ENCODE data around the gene KCNN1. TPM values are rescaled to one million over a fixed set of nuclear protein-coding genes. Genes with fewer than 3 reads are reported as not detected.
A peak's percentile ranks its signal among the peaks of the same experiment; 100 is the strongest.

Gene KCNN1
- total and polyA plus RNA-seq, 2 of the 13 experiments (the other 11 are each of a cell fraction or from before 2014, with no cell fraction given), result 0.04 TPM; not detected in 1

GRCh38 chr19:17943274-17944221 is 23.4 kb upstream of the KCNN1 start:
- ATAC-seq (no peak), FAIRE-seq (no peak), DNase-seq (ENCODE audit: low spot score) (no peak)
- Histone ChIP-seq H3K4me1 (ENCODE audit: insufficient read depth, low read length) (peaks cover 9% of the 10 kb centered on the region), H4K20me1 (ENCODE audit: insufficient read depth, low read length) (no peaks in the 10 kb centered on the region), H3K27ac (ENCODE audit: extremely low read length, insufficient read depth, low read length) (no peak overlapping the region), H3K27me3 (ENCODE audit: control insufficient read depth in 1 of 2, insufficient read depth in 2 of 2, low read length in 2 of 2) (peaks cover 0 to under 1% of the 10 kb centered on the region in 2 experiments; a peak in 1 of 5 replicates), H3K79me2 (ENCODE audit: insufficient read depth, low read length) (no peaks in the 10 kb centered on the region), H3K4me2 (ENCODE audit: low read depth, low read length) (no peak overlapping the region), H2AFZ (ENCODE audit: low read length) (no peak overlapping the region), H3K9ac (ENCODE audit: insufficient read depth, low read depth, low read length) (no peak overlapping the region), H3K9me3 (ENCODE audit: low read length) (no peaks in the 10 kb centered on the region), H3K36me3 (replicated peaks in 1 of 2; ENCODE audit: control insufficient read depth in 1 of 2, insufficient read depth in 2 of 2, low read length in 2 of 2) (no peaks in the 10 kb centered on the region), H3K4me3 (replicated peaks in 1 of 3; ENCODE audit: insufficient read depth in 1 of 3, low read depth in 2 of 3, low read length in 3 of 3) (no peak overlapping the region)
- ChIA-PET POLR2A (no interaction called here), CTCF (ENCODE audit: low intra/inter-chr PET ratio, low total read pairs) (no interaction called here)
- intact Hi-C loops (cut with micrococcal nuclease; ENCODE audit: unreplicated experiment) (no loop called here), in situ Hi-C loops (cut with HindIII; ENCODE audit: extremely low pct_ligation_motif_present, low pct_unique_long_range_greater_than_20kb) (loop anchor here (25.0 kb wide), 1 partner anchor 119 kb away; no protein-coding TSS in a partner anchor)
- no peak for TF ChIP-seq XRCC5 (optimal IDR thresholded peaks at IDR 0.05; ENCODE audit: low read length)
- peak; percentile 56 for TF ChIP-seq AGO2 (optimal IDR thresholded peaks at IDR 0.05; ENCODE audit: low read depth, low read length)
- 98% methylated on average over 28 of the region's 57 CpGs for WGBS (ENCODE audit: low lambda C conversion rate)
- TSS peak; percentile 82 for BruUV-seq (replicated peaks)

- peaks cover 17% of the 10 kb centered on the region for H3K4me1 ChIP-seq (ENCODE audit: insufficient read depth, low read length)
- no peaks in the 10 kb centered on the region for H3K36me3 ChIP-seq (replicated peaks in 1 of 2; ENCODE audit: control insufficient read depth in 1 of 2, insufficient read depth in 2 of 2, low read length in 2 of 2)
- no peak overlapping the region for H2AFZ ChIP-seq (ENCODE audit: low read length)
- no peak for DNase-seq (ENCODE audit: low spot score)
- H3K79me2 ChIP-seq (ENCODE audit: insufficient read depth, low read length), result no peaks in the 10 kb centered on the region
- ChIA-PET CTCF (ENCODE audit: low intra/inter-chr PET ratio, low total read pairs) (no interaction called here), POLR2A (no interaction called here)
- H3K27me3 ChIP-seq (ENCODE audit: control insufficient read depth in 1 of 2, insufficient read depth in 2 of 2, low read length in 2 of 2), result peaks cover 0 to 8% of the 10 kb centered on the region in 2 experiments; a peak in 3 of 5 replicates
- H4K20me1 ChIP-seq (ENCODE audit: insufficient read depth, low read length), result no peaks in the 10 kb centered on the region
- no peak for FAIRE-seq
- intact Hi-C loops (cut with micrococcal nuclease; ENCODE audit: unreplicated experiment), result no loop called here
- no peak overlapping the region for H3K4me3 ChIP-seq (replicated peaks in 1 of 3; ENCODE audit: insufficient read depth in 1 of 3, low read depth in 2 of 3, low read length in 3 of 3)
- TF ChIP-seq ZNF20 (CRISPR knock-in tag; IDR thresholded peaks at IDR 0.05) (no peak), ZBTB2 (CRISPR knock-in tag; IDR thresholded peaks at IDR 0.05; ENCODE audit: low read depth) (no peak), ZMYM3 (CRISPR knock-in tag; IDR thresholded peaks at IDR 0.05) (no peak), ELK4 (CRISPR knock-in tag; IDR thresholded peaks at IDR 0.05; ENCODE audit: borderline replicate concordance) (no peak), ZNF615 (CRISPR knock-in tag; IDR thresholded peaks at IDR 0.05; ENCODE audit: borderline replicate concordance) (no peak)
- in situ Hi-C loops (cut with HindIII; ENCODE audit: extremely low pct_ligation_motif_present, low pct_unique_long_range_greater_than_20kb), result loop anchor here (25.0 kb wide), 1 partner anchor 118 kb away; no protein-coding TSS in a partner anchor
- no peak overlapping the region for H3K27ac ChIP-seq (ENCODE audit: extremely low read length, insufficient read depth, low read length)
- H3K9ac ChIP-seq (ENCODE audit: insufficient read depth, low read depth, low read length), result no peak overlapping the region
- no peak for ATAC-seq
- WGBS (ENCODE audit: low lambda C conversion rate), result 97% methylated on average over 4 of the region's 4 CpGs
- no TSS peak for BruUV-seq (replicated peaks)
- no peaks in the 10 kb centered on the region for H3K9me3 ChIP-seq (ENCODE audit: low read length)
- H3K4me2 ChIP-seq (ENCODE audit: low read depth, low read length), result no peak overlapping the region
Measured at GRCh38 chr19:17944301-17944700, 22.6 kb upstream of the KCNN1 start.
